ENCODE measurements around the gene SHC4. TPM values are rescaled to one million over a fixed set of nuclear protein-coding genes. Genes with fewer than 3 reads are reported as not detected.

SHC4 gene
- total and polyA plus RNA-seq, 9 of the 15 experiments (the other 6 are each of a cell fraction or from before 2014, with no cell fraction given), result 0.43 to 1.2 (median 0.67) TPM

GRCh38 chr15:48858401-48858800 lies 105.3 kb downstream of the SHC4 start (continued):
- TF ChIP-seq ELF4 (CRISPR knock-in tag; IDR thresholded peaks at IDR 0.05) (no peak), CHCHD3 (CRISPR knock-in tag; IDR thresholded peaks at IDR 0.05) (no peak), ZNF57 (CRISPR knock-in tag; IDR thresholded peaks at IDR 0.05) (no peak), KAT2B (IDR thresholded peaks at IDR 0.05; ENCODE audit: low read depth, low read length) (no peak), BHLHE40 (IDR thresholded peaks at IDR 0.05; ENCODE audit: low read length) (peak; percentile 23; the same call in 1 of the 2 replicates), MIER1 (IDR thresholded peaks at IDR 0.05; ENCODE audit: low read depth) (no peak), SOX6 (IDR thresholded peaks at IDR 0.05) (peak; percentile 39; the same call in 1 of the 2 replicates), CCNT2 (IDR thresholded peaks at IDR 0.05; ENCODE audit: borderline replicate concordance, extremely low read depth, insufficient read length, low read depth, low read length) (no peak), FOSL1 (tag; conservative IDR thresholded peaks at IDR 0.05) (peak; percentile 45; the same call in 1 of the 2 replicates), MCM5 (IDR thresholded peaks at IDR 0.05; ENCODE audit: low read depth) (no peak), CREB5 (CRISPR knock-in tag; IDR thresholded peaks at IDR 0.05) (no peak), CBX2 (IDR thresholded peaks at IDR 0.05; ENCODE audit: insufficient read depth, low read length, poor library complexity, severe bottlenecking) (no peak), BDP1 (IDR thresholded peaks at IDR 0.05; ENCODE audit: insufficient read depth, insufficient read length) (no peak), ZFP30 (CRISPR knock-in tag; IDR thresholded peaks at IDR 0.05; ENCODE audit: borderline replicate concordance) (no peak)
- TF ChIP-seq, protein P1, sequence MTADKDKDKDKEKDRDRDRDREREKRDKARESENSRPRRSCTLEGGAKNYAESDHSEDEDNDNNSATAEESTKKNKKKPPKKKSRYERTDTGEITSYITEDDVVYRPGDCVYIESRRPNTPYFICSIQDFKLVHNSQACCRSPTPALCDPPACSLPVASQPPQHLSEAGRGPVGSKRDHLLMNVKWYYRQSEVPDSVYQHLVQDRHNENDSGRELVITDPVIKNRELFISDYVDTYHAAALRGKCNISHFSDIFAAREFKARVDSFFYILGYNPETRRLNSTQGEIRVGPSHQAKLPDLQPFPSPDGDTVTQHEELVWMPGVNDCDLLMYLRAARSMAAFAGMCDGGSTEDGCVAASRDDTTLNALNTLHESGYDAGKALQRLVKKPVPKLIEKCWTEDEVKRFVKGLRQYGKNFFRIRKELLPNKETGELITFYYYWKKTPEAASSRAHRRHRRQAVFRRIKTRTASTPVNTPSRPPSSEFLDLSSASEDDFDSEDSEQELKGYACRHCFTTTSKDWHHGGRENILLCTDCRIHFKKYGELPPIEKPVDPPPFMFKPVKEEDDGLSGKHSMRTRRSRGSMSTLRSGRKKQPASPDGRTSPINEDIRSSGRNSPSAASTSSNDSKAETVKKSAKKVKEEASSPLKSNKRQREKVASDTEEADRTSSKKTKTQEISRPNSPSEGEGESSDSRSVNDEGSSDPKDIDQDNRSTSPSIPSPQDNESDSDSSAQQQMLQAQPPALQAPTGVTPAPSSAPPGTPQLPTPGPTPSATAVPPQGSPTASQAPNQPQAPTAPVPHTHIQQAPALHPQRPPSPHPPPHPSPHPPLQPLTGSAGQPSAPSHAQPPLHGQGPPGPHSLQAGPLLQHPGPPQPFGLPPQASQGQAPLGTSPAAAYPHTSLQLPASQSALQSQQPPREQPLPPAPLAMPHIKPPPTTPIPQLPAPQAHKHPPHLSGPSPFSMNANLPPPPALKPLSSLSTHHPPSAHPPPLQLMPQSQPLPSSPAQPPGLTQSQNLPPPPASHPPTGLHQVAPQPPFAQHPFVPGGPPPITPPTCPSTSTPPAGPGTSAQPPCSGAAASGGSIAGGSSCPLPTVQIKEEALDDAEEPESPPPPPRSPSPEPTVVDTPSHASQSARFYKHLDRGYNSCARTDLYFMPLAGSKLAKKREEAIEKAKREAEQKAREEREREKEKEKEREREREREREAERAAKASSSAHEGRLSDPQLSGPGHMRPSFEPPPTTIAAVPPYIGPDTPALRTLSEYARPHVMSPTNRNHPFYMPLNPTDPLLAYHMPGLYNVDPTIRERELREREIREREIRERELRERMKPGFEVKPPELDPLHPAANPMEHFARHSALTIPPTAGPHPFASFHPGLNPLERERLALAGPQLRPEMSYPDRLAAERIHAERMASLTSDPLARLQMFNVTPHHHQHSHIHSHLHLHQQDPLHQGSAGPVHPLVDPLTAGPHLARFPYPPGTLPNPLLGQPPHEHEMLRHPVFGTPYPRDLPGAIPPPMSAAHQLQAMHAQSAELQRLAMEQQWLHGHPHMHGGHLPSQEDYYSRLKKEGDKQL (CRISPR knock-in tag; IDR thresholded peaks at IDR 0.05; ENCODE audit: borderline replicate concordance), result no peak

Measured in K562 (cell line).